HK-2 (cell line): Measurements from ENCODE around the gene CLEC6A.
"Not testable (repeated sequence)": the region's sequence is repeated elsewhere in the genome, so short reads cannot be mapped to it uniquely, and the experiment has no call there.

Source experiments
- DNase-seq: peaks from one replicate; pipeline ENCODE4 v3.0.0-alpha.2; 2018; ENCODE audit not compliant: unreplicated experiment

CLEC6A gene

GRCh38 chr12:8495671-8496070 is 39.9 kb downstream of the CLEC6A start:
- DNase-seq = not testable (repeated sequence)

- not testable (repeated sequence) for DNase-seq
Observed at GRCh38 chr12:8496074-8496473, 40.3 kb downstream of the CLEC6A start.

GRCh38 chr12:8499616-8500015 is 43.9 kb downstream of the CLEC6A start:
- DNase-seq = no peak

- no peak for DNase-seq
Observed at GRCh38 chr12:8501720-8502119, 46.0 kb downstream of the CLEC6A start.

GRCh38 chr12:8504351-8504750 is 48.6 kb downstream of the CLEC6A start:
- DNase-seq = no peak

GRCh38 chr12:8507596-8507995 is 51.8 kb downstream of the CLEC6A start:
- DNase-seq = no peak

- no peak for DNase-seq
Observed at GRCh38 chr12:8508223-8508622, 52.5 kb downstream of the CLEC6A start.

- DNase-seq = no peak
Observed at GRCh38 chr12:8508910-8509841, 53.4 kb downstream of the CLEC6A start.

GRCh38 chr12:8513256-8513655 is 57.5 kb downstream of the CLEC6A start, which contains the start of gene CLEC4D:
CLEC4D (plus strand) TSS chr12:8513503; CDS start chr12:8513733, 230 bp downstream.
- no peak for DNase-seq

GRCh38 chr12:8517971-8518370 is 62.2 kb downstream of the CLEC6A start:
- DNase-seq = no peak

- no peak for DNase-seq
Observed at GRCh38 chr12:8519171-8519570, 63.4 kb downstream of the CLEC6A start.

GRCh38 chr12:8527250-8528130 is 71.7 kb downstream of the CLEC6A start:
- no peak for DNase-seq
